ENCODE results near the gene GNAQ. TPM values are rescaled to one million over a fixed set of nuclear protein-coding genes. Genes with fewer than 3 reads are reported as not detected.

GNAQ gene
- polyA plus RNA-seq, 1 of the 3 experiments (the other 2 are of a cell fraction), result 20.9 TPM

- WGBS (ENCODE audit: low lambda C conversion rate), result 88% methylated on average over 6 of the region's 6 CpGs
- TF ChIP-seq FOSL2 (IDR thresholded peaks at IDR 0.05; ENCODE audit: borderline replicate concordance, low read depth), result no peak
- no peak for TF ChIP-seq CTCF (IDR thresholded peaks at IDR 0.05)
- no peak for TF ChIP-seq ELF1 (IDR thresholded peaks at IDR 0.05)
- TF ChIP-seq MEF2A (IDR thresholded peaks at IDR 0.05; ENCODE audit: borderline replicate concordance, low read depth), result no peak
- no peak for TF ChIP-seq NFIC (IDR thresholded peaks at IDR 0.05; ENCODE audit: borderline replicate concordance)
- TF ChIP-seq, protein P1, sequence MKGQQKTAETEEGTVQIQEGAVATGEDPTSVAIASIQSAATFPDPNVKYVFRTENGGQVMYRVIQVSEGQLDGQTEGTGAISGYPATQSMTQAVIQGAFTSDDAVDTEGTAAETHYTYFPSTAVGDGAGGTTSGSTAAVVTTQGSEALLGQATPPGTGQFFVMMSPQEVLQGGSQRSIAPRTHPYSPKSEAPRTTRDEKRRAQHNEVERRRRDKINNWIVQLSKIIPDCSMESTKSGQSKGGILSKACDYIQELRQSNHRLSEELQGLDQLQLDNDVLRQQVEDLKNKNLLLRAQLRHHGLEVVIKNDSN (IDR thresholded peaks at IDR 0.05; ENCODE audit: borderline replicate concordance, low read depth), result no peak
- no peak for TF ChIP-seq FOXM1 (IDR thresholded peaks at IDR 0.05; ENCODE audit: low read depth)
- TF ChIP-seq, protein P2, sequence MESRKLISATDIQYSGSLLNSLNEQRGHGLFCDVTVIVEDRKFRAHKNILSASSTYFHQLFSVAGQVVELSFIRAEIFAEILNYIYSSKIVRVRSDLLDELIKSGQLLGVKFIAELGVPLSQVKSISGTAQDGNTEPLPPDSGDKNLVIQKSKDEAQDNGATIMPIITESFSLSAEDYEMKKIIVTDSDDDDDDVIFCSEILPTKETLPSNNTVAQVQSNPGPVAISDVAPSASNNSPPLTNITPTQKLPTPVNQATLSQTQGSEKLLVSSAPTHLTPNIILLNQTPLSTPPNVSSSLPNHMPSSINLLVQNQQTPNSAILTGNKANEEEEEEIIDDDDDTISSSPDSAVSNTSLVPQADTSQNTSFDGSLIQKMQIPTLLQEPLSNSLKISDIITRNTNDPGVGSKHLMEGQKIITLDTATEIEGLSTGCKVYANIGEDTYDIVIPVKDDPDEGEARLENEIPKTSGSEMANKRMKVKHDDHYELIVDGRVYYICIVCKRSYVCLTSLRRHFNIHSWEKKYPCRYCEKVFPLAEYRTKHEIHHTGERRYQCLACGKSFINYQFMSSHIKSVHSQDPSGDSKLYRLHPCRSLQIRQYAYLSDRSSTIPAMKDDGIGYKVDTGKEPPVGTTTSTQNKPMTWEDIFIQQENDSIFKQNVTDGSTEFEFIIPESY (IDR thresholded peaks at IDR 0.05; ENCODE audit: borderline replicate concordance, low read depth), result no peak
- no peak for TF ChIP-seq EP300 (IDR thresholded peaks at IDR 0.05; ENCODE audit: borderline replicate concordance in 1 of 2, low read depth in 1 of 2, low read length in 1 of 2)
- TF ChIP-seq, protein P3, sequence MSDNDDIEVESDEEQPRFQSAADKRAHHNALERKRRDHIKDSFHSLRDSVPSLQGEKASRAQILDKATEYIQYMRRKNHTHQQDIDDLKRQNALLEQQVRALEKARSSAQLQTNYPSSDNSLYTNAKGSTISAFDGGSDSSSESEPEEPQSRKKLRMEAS (IDR thresholded peaks at IDR 0.05; ENCODE audit: low read depth), result no peak
- H3K27me3 ChIP-seq (ENCODE audit: insufficient read depth), result no peaks in the 10 kb centered on the region
- no peak overlapping the region for H2AFZ ChIP-seq (ENCODE audit: low read depth)
- POLR2A ChIA-PET, result no interaction called here
- CTCF ChIA-PET, result no interaction called here
- H3K4me3 ChIP-seq (ENCODE audit: low read depth in 2 of 2, low read length in 1 of 2), result no peak overlapping the region
- no peak overlapping the region for H3K9ac ChIP-seq
- no peaks in the 10 kb centered on the region for H3K9me3 ChIP-seq
- H3K36me3 ChIP-seq (replicated peaks in 1 of 2; ENCODE audit: control insufficient read depth in 1 of 2, insufficient read depth in 2 of 2, low read length in 1 of 2), result peaks cover 35 to 41% of the 10 kb centered on the region in 2 experiments
- H3F3A ChIP-seq (replicated peaks; ENCODE audit: insufficient read depth), result peaks cover 31% of the 10 kb centered on the region
- no peaks in the 10 kb centered on the region for H4K20me1 ChIP-seq (ENCODE audit: insufficient read depth)
- H3K4me2 ChIP-seq, result no peak overlapping the region
- peaks cover 7 to 11% of the 10 kb centered on the region in 2 experiments; a peak in 2 of 4 replicates for H3K4me1 ChIP-seq (ENCODE audit: control insufficient read depth in 1 of 2, insufficient read depth in 2 of 2, low read depth in 1 of 2, low read length in 1 of 2)
- H3K9me2 ChIP-seq, result no peaks in the 10 kb centered on the region
- DNase-seq, result no peak
- peaks cover 8% of the 10 kb centered on the region; the same call in 1 of the 2 replicates for H3K79me2 ChIP-seq (ENCODE audit: insufficient read depth)
- H3K27ac ChIP-seq (ENCODE audit: low read depth in 2 of 2, low read length in 1 of 2), result no peak overlapping the region; a peak in 1 of 4 replicates
These were observed 305.8 kb downstream of the GNAQ start for GRCh38 chr9:77725820-77726219.

DNA sequence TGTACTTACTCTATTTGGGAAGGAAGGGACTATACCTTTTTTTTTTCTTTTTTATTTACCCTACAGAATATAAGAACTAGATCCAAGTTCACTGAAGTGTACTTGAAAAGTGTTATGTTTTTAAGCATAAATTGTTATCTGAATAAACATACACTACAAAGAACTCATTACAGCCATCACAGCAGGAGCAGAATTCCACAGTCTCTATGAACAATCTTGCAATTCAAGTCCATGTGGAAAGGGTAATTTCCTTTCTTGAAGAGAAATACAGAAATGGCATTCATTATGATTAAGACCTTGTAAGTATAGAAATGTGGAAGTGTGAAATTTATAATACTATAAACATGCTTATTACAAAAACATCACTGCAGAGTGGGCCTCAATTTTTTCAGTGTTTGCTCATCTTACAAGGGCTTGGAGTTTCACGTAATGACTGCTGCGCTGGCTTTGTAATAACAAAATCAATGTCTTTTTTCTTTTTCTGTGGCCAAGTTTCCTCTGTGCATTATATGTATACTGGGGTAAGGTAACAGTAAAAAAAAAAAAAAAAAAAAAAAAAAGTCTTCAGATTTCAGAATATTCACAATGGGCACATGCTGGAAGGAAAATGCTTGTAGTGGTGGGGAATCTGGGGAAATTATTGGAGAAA is 306.4 kb downstream of the GNAQ start:
- Histone ChIP-seq H2AFZ (ENCODE audit: low read depth) (no peak overlapping the region), H3F3A (replicated peaks; ENCODE audit: insufficient read depth) (peaks cover 31% of the 10 kb centered on the region), H3K4me1 (ENCODE audit: control insufficient read depth in 1 of 2, insufficient read depth in 2 of 2, low read depth in 1 of 2, low read length in 1 of 2) (peaks cover 6 to 15% of the 10 kb centered on the region in 2 experiments; a peak in 2 of 4 replicates), H4K20me1 (ENCODE audit: insufficient read depth) (no peaks in the 10 kb centered on the region), H3K27ac (ENCODE audit: low read depth in 2 of 2, low read length in 1 of 2) (no peak overlapping the region), H3K27me3 (ENCODE audit: insufficient read depth) (no peaks in the 10 kb centered on the region), H3K36me3 (replicated peaks in 1 of 2; ENCODE audit: control insufficient read depth in 1 of 2, insufficient read depth in 2 of 2, low read length in 1 of 2) (peaks cover 35 to 41% of the 10 kb centered on the region in 2 experiments), H3K4me3 (ENCODE audit: low read depth in 2 of 2, low read length in 1 of 2) (no peak overlapping the region), H3K4me2 (no peak overlapping the region), H3K79me2 (ENCODE audit: insufficient read depth) (peaks cover 8% of the 10 kb centered on the region; the same call in 1 of the 2 replicates), H3K9me2 (no peaks in the 10 kb centered on the region), H3K9me3 (no peaks in the 10 kb centered on the region), H3K9ac (no peak overlapping the region)
- POLR2A ChIA-PET, result no interaction called here
- CTCF ChIA-PET, result no interaction called here
- WGBS (ENCODE audit: low lambda C conversion rate), result 48% methylated on average over 2 of the region's 2 CpGs
- DNase-seq, result no peak
- TF ChIP-seq YY1 (IDR thresholded peaks at IDR 0.05; ENCODE audit: low read depth) (no peak), GABPA (IDR thresholded peaks at IDR 0.05; ENCODE audit: low read depth) (no peak), GATA2 (CRISPR knock-in tag; IDR thresholded peaks at IDR 0.05) (no peak), SIN3A (IDR thresholded peaks at IDR 0.05; ENCODE audit: borderline replicate concordance, low read depth, low read length) (no peak), CTCF (IDR thresholded peaks at IDR 0.05) (no peak), JUND (IDR thresholded peaks at IDR 0.05) (no peak)
- TF ChIP-seq, protein P2 (IDR thresholded peaks at IDR 0.05; ENCODE audit: borderline replicate concordance, low read depth), result no peak
- TF ChIP-seq, protein P4, sequence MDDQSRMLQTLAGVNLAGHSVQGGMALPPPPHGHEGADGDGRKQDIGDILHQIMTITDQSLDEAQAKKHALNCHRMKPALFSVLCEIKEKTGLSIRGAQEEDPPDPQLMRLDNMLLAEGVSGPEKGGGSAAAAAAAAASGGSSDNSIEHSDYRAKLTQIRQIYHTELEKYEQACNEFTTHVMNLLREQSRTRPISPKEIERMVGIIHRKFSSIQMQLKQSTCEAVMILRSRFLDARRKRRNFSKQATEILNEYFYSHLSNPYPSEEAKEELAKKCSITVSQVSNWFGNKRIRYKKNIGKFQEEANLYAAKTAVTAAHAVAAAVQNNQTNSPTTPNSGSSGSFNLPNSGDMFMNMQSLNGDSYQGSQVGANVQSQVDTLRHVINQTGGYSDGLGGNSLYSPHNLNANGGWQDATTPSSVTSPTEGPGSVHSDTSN (IDR thresholded peaks at IDR 0.05), result no peak

Data from SK-N-SH (cell line).